Fibroblast of pulmonary artery (primary cell): ENCODE data around the gene COMTD1.
"Not testable (repeated sequence)": the region's sequence is repeated elsewhere in the genome, so short reads cannot be mapped to it uniquely, and the experiment has no call there.

Source experiments
- DNase-seq: peaks from one replicate; pipeline ENCODE4 v3.0.0-alpha.2; 2010; ENCODE audit warnings: low read depth
- H3K4me3 ChIP-seq: replicated peaks from 2 replicates; pipeline ENCODE4 v1.5.1; 2011; ENCODE audit warnings: low read depth, mild to moderate bottlenecking, control low read depth, low read length, moderate library complexity
- CTCF ChIP-seq: IDR thresholded peaks from 2 replicates; pipeline ENCODE4 v1.5.1; 2011; ENCODE audit warnings: mild to moderate bottlenecking, control low read depth, low read length, inconsistent platforms; ENCODE audit errors: missing control alignments

Gene COMTD1

GRCh38 chr10:75195035-75195763 lies 40.6 kb downstream of the COMTD1 start:
- DNase-seq: peak; percentile 41
- H3K4me3 ChIP-seq: no peak overlapping the region
- no peak for TF ChIP-seq CTCF

DNA sequence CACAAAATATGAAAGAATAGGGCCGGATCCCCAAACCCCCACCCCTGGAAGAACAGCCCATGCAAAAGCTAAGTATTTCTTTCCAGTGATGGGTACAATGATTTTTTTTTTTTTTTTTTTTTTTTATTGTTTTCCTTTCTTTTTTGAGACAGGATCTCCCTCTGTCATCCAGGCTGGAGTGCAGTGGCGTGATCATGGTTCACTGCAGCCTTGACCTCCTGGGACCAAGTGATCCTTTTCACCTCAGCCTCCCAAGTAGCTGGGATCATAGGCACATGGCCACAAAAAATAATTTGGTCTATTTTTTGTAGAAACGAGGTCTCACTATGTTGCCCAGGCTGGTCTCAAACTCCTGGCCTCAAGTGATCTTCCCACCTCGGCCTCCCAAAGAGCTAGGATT lies 41.1 kb downstream of the COMTD1 start:
- DNase-seq, H3K4me3 ChIP-seq: not testable (repeated sequence)

DNA sequence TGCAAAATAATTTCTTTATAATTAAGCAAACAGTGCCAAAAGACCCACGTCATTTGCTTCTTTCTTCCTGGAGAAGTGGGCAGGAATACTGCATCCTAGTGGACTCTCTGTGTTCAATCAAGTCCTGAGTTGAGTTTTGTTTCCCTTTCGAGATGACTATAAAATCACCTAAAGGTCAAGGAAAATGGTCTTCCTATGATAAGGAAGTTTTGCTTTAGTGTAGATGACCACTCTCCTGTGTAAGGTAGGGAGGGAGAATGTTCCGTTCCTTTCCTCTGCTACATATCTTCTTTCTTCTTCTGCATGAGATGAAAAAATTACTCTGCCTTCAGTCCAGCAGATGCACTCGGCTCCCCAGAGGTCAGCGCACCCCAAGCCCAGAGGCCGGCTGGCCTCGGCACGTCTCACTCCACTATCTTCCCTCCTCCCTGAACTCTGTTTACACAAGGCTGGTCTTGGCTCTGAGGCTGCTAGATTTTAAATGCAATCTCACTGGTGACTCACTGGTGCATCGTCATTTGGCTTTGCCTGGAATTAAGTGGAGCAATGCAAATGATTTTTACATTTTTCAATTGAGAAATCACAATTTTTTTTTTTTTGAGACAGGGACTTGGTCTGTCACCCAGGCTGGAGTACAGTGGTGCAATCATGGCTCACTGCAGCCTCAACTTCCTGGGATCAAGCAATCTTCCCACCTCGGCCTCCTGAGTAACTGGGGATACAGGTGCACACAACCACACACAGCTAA lies 43.8 kb downstream of the COMTD1 start:
- DNase-seq: peak; percentile 96
- peak; percentile 30 for TF ChIP-seq CTCF
- H3K4me3 ChIP-seq: peak overlapping the region; percentile 17

- DNase-seq: no peak
- no peak for TF ChIP-seq CTCF
- no peak overlapping the region for H3K4me3 ChIP-seq
Observed at GRCh38 chr10:75189266-75190096, 46.3 kb downstream of the COMTD1 start.

- DNase-seq, H3K4me3 ChIP-seq: not testable (repeated sequence)
Observed at GRCh38 chr10:75188522-75188921, 47.2 kb downstream of the COMTD1 start.

DNA sequence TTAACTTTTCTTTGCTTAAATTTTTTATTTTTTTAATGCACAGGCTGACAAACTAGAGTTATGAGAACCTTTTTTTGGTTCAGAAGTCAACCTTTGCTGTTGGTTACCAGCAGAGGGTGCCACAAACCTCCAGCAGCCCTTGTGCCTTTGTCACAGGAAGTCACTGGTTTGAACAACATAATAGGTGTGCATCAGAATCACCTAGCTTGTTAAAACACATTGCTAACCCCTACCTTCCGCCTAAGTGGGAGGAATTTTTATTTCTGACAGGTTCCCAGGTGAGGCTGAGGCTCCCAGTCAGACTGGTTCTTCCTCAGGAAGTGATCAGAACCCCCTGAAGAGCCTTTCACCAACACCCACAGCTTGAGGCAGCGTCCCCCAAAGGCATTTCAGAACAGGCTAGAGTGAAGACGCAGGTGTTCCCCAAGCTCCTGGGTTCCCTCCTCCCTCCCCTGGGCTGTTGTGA lies 47.8 kb downstream of the COMTD1 start:
- H3K4me3 ChIP-seq: no peak overlapping the region
- peak; percentile 79 for DNase-seq
- peak; percentile 86 for TF ChIP-seq CTCF

DNA sequence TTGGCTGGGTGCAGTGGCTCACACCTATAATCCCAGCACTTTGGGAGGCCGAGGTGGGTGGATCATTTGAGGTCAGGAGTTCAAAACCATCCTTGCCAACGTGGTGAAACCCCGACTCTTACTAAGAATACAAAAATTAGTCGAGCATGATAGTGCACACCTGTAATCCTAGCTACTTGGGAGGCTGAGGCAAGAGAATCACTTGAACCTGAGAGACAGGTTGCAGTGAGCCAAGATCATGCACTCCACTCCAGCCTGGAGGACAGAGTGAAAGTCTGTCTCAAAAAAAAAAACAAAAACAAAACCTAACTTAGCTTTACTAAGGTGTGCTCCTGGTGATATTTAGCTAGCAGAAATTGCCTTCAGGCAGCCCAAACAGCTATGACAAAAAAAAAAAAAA lies 49.4 kb downstream of the COMTD1 start:
- no peak for TF ChIP-seq CTCF
- no peak overlapping the region for H3K4me3 ChIP-seq
- DNase-seq: no peak
